Panc1 (cell line): Measurements from ENCODE around the gene CSTB. TPM values are rescaled to one million over a fixed set of nuclear protein-coding genes. Genes with fewer than 3 reads are reported as not detected.

ENCODE experiments used
- ATAC-seq: fragments of 200-7000 bp; cut with Tn5 transposase; 2 replicates; pipeline ENCODE4 v1.9.1; 2020; ENCODE audit warnings: mild to moderate bottlenecking, moderate library complexity
- BruUV-seq: library from RNA; stranded (reverse); fragments of 400-500 nt; replicated peaks from 2 replicates; lab custom pipeline; 2021; lab: Mats Ljungman, UMichigan
- CTCF ChIA-PET: fragments of 300-600 bp; sonication (Branson Sonifier 250); formaldehyde crosslinking; loops from one replicate; lab custom pipeline; 2022; ENCODE audit warnings: antibody characterized with exemption; lab: Charles Lee
- POLR2A ChIA-PET: fragments of 300-600 bp; sonication (Branson Sonifier 250); formaldehyde crosslinking; loops from one replicate; lab custom pipeline; 2022; ENCODE audit warnings: antibody characterized with exemption; lab: Charles Lee
- DNase-seq: peaks from one replicate; pipeline ENCODE4 v3.0.0-alpha.2; 2010; ENCODE audit warnings: low read depth, low spot score
- H3K27ac ChIP-seq: 2 replicates; pipeline ENCODE4 v1.5.1; 2011; ENCODE audit warnings: mild to moderate bottlenecking, low read length, inconsistent platforms
- H3K27me3 ChIP-seq: fragments of 200-500 bp; sonication (Bioruptor generic); 2 replicates; pipeline ENCODE4 v1.6.0; 2014; ENCODE audit warnings: low read length, inconsistent platforms; ENCODE audit not compliant: control insufficient read depth, insufficient read depth
- H3K36me3 ChIP-seq: fragments of 200-500 bp; sonication (Bioruptor generic); 2 replicates; pipeline ENCODE4 v1.5.1; 2014; ENCODE audit warnings: inconsistent platforms, mild to moderate bottlenecking, low read length, moderate library complexity; ENCODE audit not compliant: control insufficient read depth, insufficient read depth
- H3K4me1 ChIP-seq: 2 replicates; pipeline ENCODE4 v1.5.1; 2011; ENCODE audit warnings: inconsistent platforms, mild to moderate bottlenecking, low read length, moderate library complexity; ENCODE audit not compliant: control insufficient read depth, insufficient read depth
- H3K4me3 ChIP-seq, 2 experiments: 2 replicates each; pipeline ENCODE4 v1.5.1; 2011 to 2012; ENCODE audit warnings: low read depth in 2 of 2, low read length in 2 of 2, mild to moderate bottlenecking in 2 of 2, inconsistent platforms in 1 of 2, moderate library complexity in 1 of 2
- H3K9me3 ChIP-seq: fragments of 200-500 bp; sonication (Bioruptor generic); 2 replicates; pipeline ENCODE4 v1.5.1; 2014; ENCODE audit warnings: low read depth, mild to moderate bottlenecking, inconsistent platforms, low read length, moderate library complexity; ENCODE audit not compliant: control insufficient read depth, insufficient read depth
- REST ChIP-seq, 2 experiments: IDR thresholded peaks; 2 replicates each; pipeline ENCODE4 v1.6.1; 2011 to 2012; ENCODE audit warnings: low read depth in 2 of 2, control low read depth in 1 of 2, low read length in 1 of 2, mild to moderate bottlenecking in 1 of 2, moderate library complexity in 1 of 2; ENCODE audit not compliant: insufficient read depth in 1 of 2
- SIN3A ChIP-seq: IDR thresholded peaks from 2 replicates; pipeline ENCODE4 v1.6.1; 2012; ENCODE audit warnings: low read depth, mild to moderate bottlenecking, low read length, moderate library complexity, borderline replicate concordance; ENCODE audit not compliant: insufficient read depth
- TCF7L2 ChIP-seq: IDR thresholded peaks from 2 replicates; pipeline ENCODE4 v1.6.1; 2011; ENCODE audit warnings: mild to moderate bottlenecking, low read depth, low read length, inconsistent platforms
- in situ Hi-C: cut with HindIII; loops from 2 replicates; pipeline ENCODE4 v1.10.0; 2016; ENCODE audit warnings: low sequenced_read_pairs, low pct_unique_long_range_greater_than_20kb
- intact Hi-C: fragments of 100-400 bp; cut with micrococcal nuclease; formaldehyde crosslinking; loops from one replicate; pipeline ENCODE4 v1.10.0; 2022; ENCODE audit not compliant: unreplicated experiment
- total RNA-seq: library from RNA; stranded (reverse); gene quantifications from one replicate; pipeline ENCODE4 v1.2.1, GENCODE V29; 2021; ENCODE audit not compliant: unreplicated experiment
- TF ChIP-seq, protein P1 (sequence below): fragments of 450-650 bp; IDR thresholded peaks from 2 replicates; pipeline ENCODE4 v1.5.1; 2017; ENCODE audit warnings: mild to moderate bottlenecking

Gene CSTB
- total RNA-seq, 1 experiment from 2014 or later = 72.5 TPM

GRCh38 chr21:43786807-43787440, 10.8 kb upstream of the CSTB start:
- CTCF ChIA-PET = no interaction called here
- Histone ChIP-seq H3K27ac (no peak overlapping the region), H3K4me3 (no peak overlapping the region), H3K36me3 (peaks cover 3% of the 10 kb centered on the region; the same call in 1 of the 2 replicates), H3K4me1 (0 out of 2 replicates have a peak, but pooled peaks cover 6% of the 10 kb centered on the region), H3K27me3 (no peaks in the 10 kb centered on the region), H3K9me3 (no peaks in the 10 kb centered on the region)
- BruUV-seq = no TSS peak
- no peak for ATAC-seq
- DNase-seq = no peak
- POLR2A ChIA-PET = no interaction called here
- in situ Hi-C loops = no loop called here
- TF ChIP-seq REST (IDR thresholded peaks at IDR 0.05; ENCODE audit: insufficient read depth in 1 of 2, low read depth in 2 of 2, low read length in 1 of 2) (no peak), TCF7L2 (no peak)
- intact Hi-C loops = no loop called here

DNA sequence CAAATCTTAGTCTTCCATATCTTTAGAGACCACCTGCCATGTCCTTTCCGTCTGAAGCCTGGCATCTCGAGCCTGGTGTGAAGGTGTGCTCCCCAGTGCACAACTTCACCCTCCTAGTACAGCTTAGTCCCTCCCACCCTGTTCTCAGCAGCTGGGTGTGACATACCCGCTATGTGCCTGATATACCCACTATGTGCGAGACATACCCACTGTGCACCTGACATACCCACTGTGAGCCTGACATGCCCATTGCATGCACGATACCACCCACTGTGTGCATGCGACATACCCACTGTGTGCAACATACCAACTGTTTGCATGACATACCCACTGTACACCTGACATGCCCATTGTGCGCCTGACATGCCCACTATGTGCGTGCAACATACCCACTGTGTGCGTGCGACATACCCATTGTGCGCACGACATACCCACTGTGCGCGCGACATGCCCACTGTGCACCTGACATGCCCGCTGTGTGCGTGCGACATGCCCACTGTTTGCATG, 10.2 kb upstream of the CSTB start:
- Histone ChIP-seq H3K9me3 (no peaks in the 10 kb centered on the region), H3K27me3 (no peaks in the 10 kb centered on the region), H3K4me3 (no peak overlapping the region), H3K4me1 (0 out of 2 replicates have a peak, but pooled peaks cover 6% of the 10 kb centered on the region), H3K27ac (no peak overlapping the region), H3K36me3 (peaks cover 3% of the 10 kb centered on the region; the same call in 1 of the 2 replicates)
- in situ Hi-C loops = no loop called here
- ChIA-PET CTCF (no interaction called here), POLR2A (no interaction called here)
- no TSS peak for BruUV-seq
- intact Hi-C loops = no loop called here
- ATAC-seq (no peak), DNase-seq (no peak)
- TF ChIP-seq, protein P1, sequence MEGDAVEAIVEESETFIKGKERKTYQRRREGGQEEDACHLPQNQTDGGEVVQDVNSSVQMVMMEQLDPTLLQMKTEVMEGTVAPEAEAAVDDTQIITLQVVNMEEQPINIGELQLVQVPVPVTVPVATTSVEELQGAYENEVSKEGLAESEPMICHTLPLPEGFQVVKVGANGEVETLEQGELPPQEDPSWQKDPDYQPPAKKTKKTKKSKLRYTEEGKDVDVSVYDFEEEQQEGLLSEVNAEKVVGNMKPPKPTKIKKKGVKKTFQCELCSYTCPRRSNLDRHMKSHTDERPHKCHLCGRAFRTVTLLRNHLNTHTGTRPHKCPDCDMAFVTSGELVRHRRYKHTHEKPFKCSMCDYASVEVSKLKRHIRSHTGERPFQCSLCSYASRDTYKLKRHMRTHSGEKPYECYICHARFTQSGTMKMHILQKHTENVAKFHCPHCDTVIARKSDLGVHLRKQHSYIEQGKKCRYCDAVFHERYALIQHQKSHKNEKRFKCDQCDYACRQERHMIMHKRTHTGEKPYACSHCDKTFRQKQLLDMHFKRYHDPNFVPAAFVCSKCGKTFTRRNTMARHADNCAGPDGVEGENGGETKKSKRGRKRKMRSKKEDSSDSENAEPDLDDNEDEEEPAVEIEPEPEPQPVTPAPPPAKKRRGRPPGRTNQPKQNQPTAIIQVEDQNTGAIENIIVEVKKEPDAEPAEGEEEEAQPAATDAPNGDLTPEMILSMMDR = no peak
- no peak for TF ChIP-seq SIN3A
- TF ChIP-seq REST (IDR thresholded peaks at IDR 0.05; ENCODE audit: insufficient read depth in 1 of 2, low read depth in 2 of 2, low read length in 1 of 2) = no peak
